H1 (cell line): ENCODE results near the gene C22orf23. TPM values are rescaled to one million over a fixed set of nuclear protein-coding genes. Genes with fewer than 3 reads are reported as not detected.

ENCODE experiments used
- CTCF ChIA-PET: fragments of 300-600 bp; sonication (Branson Sonifier 250); formaldehyde crosslinking; loops from one replicate; lab custom pipeline; 2021; ENCODE audit not compliant: partially characterized antibody; lab: Charles Lee
- POLR2A ChIA-PET: fragments of 300-600 bp; sonication (Branson Sonifier 250); formaldehyde crosslinking; loops from one replicate; lab custom pipeline; 2021; ENCODE audit warnings: inconsistent platforms; ENCODE audit not compliant: partially characterized antibody; lab: Charles Lee
- DNase-seq, 2 experiments: peaks; one replicate each; pipeline versions ENCODE4 v3.0.0 to v3.0.0-alpha.2; 2010 to 2022; ENCODE audit warnings: low spot score in 2 of 2, low read depth in 1 of 2, mixed read lengths in 1 of 2
- FAIRE-seq: peaks from 2 replicates; lab custom pipeline; 2011; peaks lifted over from hg19 to GRCh38; lab: Jason Lieb, UNC
- H2AFZ ChIP-seq: 2 replicates; pipeline ENCODE4 v1.8.1; 2012; ENCODE audit warnings: low read length, inconsistent platforms
- H2AK5ac ChIP-seq: 2 replicates; pipeline ENCODE4 v1.6.1; 2013; ENCODE audit warnings: low read depth, low read length
- H2BK120ac ChIP-seq: replicated peaks from 2 replicates; pipeline ENCODE3; 2013; ENCODE audit warnings: low read depth, low read length, inconsistent platforms
- H2BK12ac ChIP-seq: 2 replicates; pipeline ENCODE4 v1.6.1; 2013; ENCODE audit warnings: low read depth, low read length
- H2BK15ac ChIP-seq: 2 replicates; pipeline ENCODE4 v1.6.1; 2013; ENCODE audit warnings: low read length
- H2BK20ac ChIP-seq: 2 replicates; pipeline ENCODE4 v1.6.1; 2013; ENCODE audit warnings: low read length
- H2BK5ac ChIP-seq: 2 replicates; pipeline ENCODE4 v1.6.1; 2013; ENCODE audit warnings: low read depth, low read length
- H3K14ac ChIP-seq: 2 replicates; pipeline ENCODE4 v1.6.1; 2013; ENCODE audit warnings: inconsistent platforms; ENCODE audit not compliant: insufficient read length
- H3K18ac ChIP-seq: 2 replicates; pipeline ENCODE4 v1.6.1; 2013; ENCODE audit warnings: low read length; ENCODE audit errors: extremely low read depth
- H3K23ac ChIP-seq: 2 replicates; pipeline ENCODE4 v1.6.1; 2013; ENCODE audit warnings: inconsistent platforms; ENCODE audit not compliant: insufficient read length
- H3K23me2 ChIP-seq: 2 replicates; pipeline ENCODE4 v1.6.1; 2013; ENCODE audit warnings: low read depth, low read length
- H3K27ac ChIP-seq: 2 replicates; pipeline ENCODE4 v1.6.1; 2011; ENCODE audit warnings: low read depth, low read length, inconsistent platforms
- H3K27me3 ChIP-seq, 4 experiments: replicated peaks in 1 of 4; 1 replicate in 1 of 4; 2 replicates in 3 of 4; pipeline versions ENCODE4 v1.6.1 to v1.8.1; 2011 to 2013; ENCODE audit warnings: low read length in 3 of 4, mild to moderate bottlenecking in 3 of 4, inconsistent platforms in 2 of 4, mixed read lengths in 2 of 4, moderate library complexity in 1 of 4; ENCODE audit not compliant: control insufficient read depth in 3 of 4, insufficient read depth in 3 of 4; ENCODE audit errors: extremely low read depth in 1 of 4
- H3K36me3 ChIP-seq, 4 experiments: 2 replicates each; pipeline versions ENCODE4 v1.6.1 to v1.8.1; 2011 to 2013; ENCODE audit warnings: mild to moderate bottlenecking in 4 of 4, low read length in 3 of 4, moderate library complexity in 2 of 4, control low read depth in 1 of 4, inconsistent platforms in 1 of 4; ENCODE audit not compliant: insufficient read depth in 4 of 4, control insufficient read depth in 2 of 4
- H3K4ac ChIP-seq: replicated peaks from 2 replicates; pipeline ENCODE3; 2013; ENCODE audit warnings: low read length, low read depth, mixed read lengths, inconsistent platforms; ENCODE audit not compliant: insufficient read length
- H3K4me1 ChIP-seq, 4 experiments: replicated peaks in 1 of 4; 1 replicate in 1 of 4; 2 replicates in 3 of 4; pipeline versions ENCODE4 v1.6.1 to v1.8.1; 2011 to 2013; ENCODE audit warnings: low read length in 3 of 4, inconsistent platforms in 2 of 4, mixed read lengths in 1 of 4; ENCODE audit not compliant: insufficient read depth in 4 of 4, control insufficient read depth in 3 of 4
- H3K4me2 ChIP-seq, 2 experiments: 2 replicates each; pipeline versions ENCODE4 v1.6.1 to v1.8.1; 2011 to 2013; ENCODE audit warnings: low read depth in 2 of 2, low read length in 2 of 2, control low read depth in 1 of 2, inconsistent platforms in 1 of 2, mild to moderate bottlenecking in 1 of 2; ENCODE audit not compliant: insufficient read depth in 1 of 2
- H3K4me3 ChIP-seq, 4 experiments: fragments of 200-600, 300-600 bp in 1 of 4; sonication (generic), shearing (Covaris generic), sonication (Bioruptor Twin) in 1 of 4; 2 replicates each; pipeline versions ENCODE4 v1.5.1 to v1.8.1; 2011 to 2016; ENCODE audit warnings: low read length in 4 of 4, low read depth in 3 of 4, control low read depth in 2 of 4, inconsistent platforms in 2 of 4, mild to moderate bottlenecking in 2 of 4, mixed read lengths in 1 of 4, moderate library complexity in 1 of 4; ENCODE audit not compliant: insufficient read depth in 2 of 4; ENCODE audit errors: extremely low read depth in 1 of 4
- H3K56ac ChIP-seq: replicated peaks from 2 replicates; pipeline ENCODE3; 2013; ENCODE audit warnings: low read depth, mild to moderate bottlenecking, mixed read lengths, low read length, inconsistent platforms; ENCODE audit not compliant: insufficient read length
- H3K79me1 ChIP-seq: 2 replicates; pipeline ENCODE4 v1.6.1; 2013; ENCODE audit warnings: low read depth, low read length, control low read depth
- H3K79me2 ChIP-seq, 2 experiments: 2 replicates each; pipeline versions ENCODE4 v1.6.1 to v1.8.1; 2012 to 2013; ENCODE audit warnings: low read length in 2 of 2, mild to moderate bottlenecking in 2 of 2, inconsistent platforms in 1 of 2; ENCODE audit not compliant: insufficient read depth in 2 of 2, control insufficient read depth in 1 of 2
- H3K9ac ChIP-seq, 4 experiments: replicated peaks in 1 of 4; 1 replicate in 1 of 4; 2 replicates in 3 of 4; pipeline versions ENCODE4 v1.6.1 to v1.8.1; 2011 to 2013; ENCODE audit warnings: low read depth in 3 of 4, low read length in 3 of 4, control low read depth in 2 of 4, mild to moderate bottlenecking in 2 of 4, moderate library complexity in 2 of 4, inconsistent platforms in 1 of 4; ENCODE audit errors: extremely low read depth in 1 of 4
- H3K9me3 ChIP-seq, 2 experiments: 2 replicates each; pipeline versions ENCODE4 v1.6.1 to v1.8.1; 2012 to 2013; ENCODE audit warnings: mild to moderate bottlenecking in 2 of 2, moderate library complexity in 2 of 2, control low read depth in 1 of 2, inconsistent platforms in 1 of 2, low read depth in 1 of 2, low read length in 1 of 2, mixed read lengths in 1 of 2; ENCODE audit not compliant: insufficient read depth in 2 of 2
- H4K20me1 ChIP-seq, 2 experiments: replicated peaks in 1 of 2; 2 replicates each; pipeline versions ENCODE3 to v1.8.1; 2011 to 2013; ENCODE audit warnings: inconsistent platforms in 2 of 2, low read length in 2 of 2, mild to moderate bottlenecking in 1 of 2; ENCODE audit not compliant: insufficient read depth in 2 of 2, control insufficient read depth in 1 of 2
- H4K5ac ChIP-seq: 2 replicates; pipeline ENCODE4 v1.6.1; 2013; ENCODE audit warnings: low read length, low read depth, mixed read lengths, inconsistent platforms; ENCODE audit not compliant: insufficient read length
- H4K8ac ChIP-seq: 2 replicates; pipeline ENCODE4 v1.8.0; 2013; ENCODE audit warnings: mild to moderate bottlenecking, moderate library complexity, low read length, inconsistent platforms; ENCODE audit not compliant: insufficient read depth; ENCODE audit errors: extremely low read depth
- H4K91ac ChIP-seq: replicated peaks from 2 replicates; pipeline ENCODE3; 2013; ENCODE audit warnings: low read length, mixed read lengths, inconsistent platforms; ENCODE audit not compliant: insufficient read length
- BACH1 ChIP-seq: IDR thresholded peaks from 2 replicates; pipeline ENCODE4 v1.6.1; 2012; ENCODE audit warnings: low read length, improper control_type of control experiment
- CEBPB ChIP-seq: IDR thresholded peaks from 2 replicates; pipeline ENCODE4 v1.6.1; 2012; ENCODE audit warnings: low read depth, low read length
- GABPA ChIP-seq: IDR thresholded peaks from 2 replicates; pipeline ENCODE4 v1.6.1; 2011; ENCODE audit warnings: mild to moderate bottlenecking, low read length, moderate library complexity, borderline replicate concordance; ENCODE audit not compliant: insufficient read depth
- GTF2F1 ChIP-seq: IDR thresholded peaks from 2 replicates; pipeline ENCODE4 v1.6.1; 2012; ENCODE audit warnings: low read depth, low read length, improper control_type of control experiment, borderline replicate concordance
- JUN ChIP-seq: IDR thresholded peaks from 2 replicates; pipeline ENCODE4 v1.6.1; 2011; ENCODE audit warnings: low read depth, mild to moderate bottlenecking, improper control_type of control experiment, low read length
- NANOG ChIP-seq: IDR thresholded peaks from 2 replicates; pipeline ENCODE4 v1.6.1; 2011; ENCODE audit warnings: low read length, low read depth, mild to moderate bottlenecking, inconsistent platforms; ENCODE audit not compliant: insufficient read depth, poor library complexity, severe bottlenecking
- SIRT6 ChIP-seq: IDR thresholded peaks from one replicate; pipeline ENCODE4 v1.7.1; 2012; ENCODE audit warnings: low read length, inconsistent platforms
- SP4 ChIP-seq: IDR thresholded peaks from 2 replicates; pipeline ENCODE4 v1.6.1; 2012; ENCODE audit warnings: low read length, inconsistent platforms
- SRF ChIP-seq: IDR thresholded peaks from 2 replicates; pipeline ENCODE4 v1.6.1; 2011; ENCODE audit warnings: mild to moderate bottlenecking, low read depth, low read length, moderate library complexity
- WGBS, 2 experiments: shearing (Covaris generic) in 1 of 2; methylation state at CpG; one replicate each; pipeline versions ENCODE4 v1.1.6 to v1.1.7; 2013 to 2015; ENCODE audit warnings: low lambda C conversion rate in 2 of 2, mixed read lengths in 2 of 2, inconsistent platforms in 1 of 2, low coverage in 1 of 2, missing lambda C conversion rate in 1 of 2; ENCODE audit not compliant: insufficient replicate concordance in 2 of 2, insufficient coverage in 1 of 2, insufficient read length in 1 of 2; ENCODE audit errors: extremely low coverage in 1 of 2, missing lambda C conversion rate in 1 of 2; 5-methylcytosine and 5-hydroxymethylcytosine counted together
- polyA plus RNA-seq, 7 experiments: library from polyadenylated mRNA; depleted of rRNA in 3 of 7; stranded (reverse) in 5 of 7; unstranded in 2 of 7; fragments of >200 nt in 5 of 7; fragments of 200-250 nt in 2 of 7; gene quantifications; 1 replicate in 5 of 7; 2 replicates in 1 of 7; 4 replicates in 1 of 7; pipeline versions ENCODE4 v1.2.1 to v1.2.3, GENCODE V29; 2011 to 2013; ENCODE audit warnings: missing spikeins in 2 of 7, mixed read lengths in 2 of 7
- total RNA-seq: library from RNA; stranded (reverse); fragmentation: NEBNext Ultra II Directional; extraction: Animal tissue kit (Norgen Biotek cat#: 25700); gene quantifications from 2 replicates; pipeline ENCODE4 v1.2.1, GENCODE V29; 2021

C22orf23 gene
- total and polyA plus RNA-seq, 2 of the 8 experiments (the other 6 are each of a cell fraction or from before 2014, with no cell fraction given), result 0.50 to 0.54 TPM

- Histone ChIP-seq H3K23ac (no peak overlapping the region), H3K18ac (no peak overlapping the region), H3K27me3 (no peaks in the 10 kb centered on the region), H2BK12ac (no peak overlapping the region), H3K79me2 (peaks cover 0 to 9% of the 10 kb centered on the region in 2 experiments; a peak in 2 of 4 replicates), H4K5ac (no peak overlapping the region), H3K4me2 (no peak overlapping the region), H3K27ac (no peak overlapping the region), H3K56ac (no peak overlapping the region), H4K20me1 (peaks cover 0 to 5% of the 10 kb centered on the region in 2 experiments), H2BK20ac (no peak overlapping the region), H2BK15ac (no peak overlapping the region), H3K23me2 (peaks cover 2% of the 10 kb centered on the region; the same call in 1 of the 2 replicates), H3K36me3 (peaks cover 16 to 45% (median 40%) of the 10 kb centered on the region in 4 experiments), H3K4me1 (no peaks in the 10 kb centered on the region), H3K14ac (no peak overlapping the region), H4K8ac (no peak overlapping the region), H4K91ac (no peak overlapping the region), H3K9ac (no peak overlapping the region), H3K79me1 (peaks cover 6% of the 10 kb centered on the region), H2BK5ac (no peak overlapping the region), H3K4me3 (no peak overlapping the region), H2BK120ac (no peak overlapping the region), H3K4ac (no peak overlapping the region), H3K9me3 (no peaks in the 10 kb centered on the region), H2AK5ac (no peak overlapping the region), H2AFZ (no peak overlapping the region)
- FAIRE-seq (no peak), DNase-seq (no peak)
- ChIA-PET CTCF (interaction anchor here (0.7 to 2.1 kb wide), 6 partner anchors 8 to 135 kb away, joined by 3 to 5 read pairs (median 4); no protein-coding TSS in a partner anchor), POLR2A (interaction anchor here (0.7 to 3.0 kb wide), 2 partner anchors 12 to 134 kb away, joined by 4 to 10 read pairs; no protein-coding TSS in a partner anchor)
- WGBS, 2 experiments, result 97% methylated on average over 18 of the region's 18 CpGs; no CpG with 5 or more reads in 1 of the 2 experiments
- TF ChIP-seq SIRT6, result no peak
- no peak for TF ChIP-seq GTF2F1
- TF ChIP-seq JUN, result no peak
- no peak for TF ChIP-seq BACH1
- TF ChIP-seq CEBPB, result no peak
- no peak for TF ChIP-seq SP4
- TF ChIP-seq GABPA, result no peak
- TF ChIP-seq NANOG, result no peak
- no peak for TF ChIP-seq SRF
These were observed 5.9 kb upstream of the C22orf23 start for GRCh38 chr22:37959231-37959825.
